GM23338 (cell line): ENCODE results near the gene RPS6KA1. TPM values are rescaled to one million over a fixed set of nuclear protein-coding genes. Genes with fewer than 3 reads are reported as not detected.

Experiments
- ATAC-seq: fragments of 200-7000 bp; cut with Tn5 transposase; 3 replicates; pipeline ENCODE4 v1.9.1; 2020
- DNase-seq: peaks from one replicate; pipeline ENCODE4 v3.0.0-alpha.2; 2015; ENCODE audit warnings: low spot score
- H2AFZ ChIP-seq: fragments of 200-600 bp; sonication (generic); 2 replicates; pipeline ENCODE4 v1.8.0; 2016; ENCODE audit warnings: antibody characterized with exemption, mild to moderate bottlenecking, moderate library complexity
- H3F3A ChIP-seq: fragments of 200-600 bp; sonication (generic); replicated peaks from 2 replicates; pipeline ENCODE4 v1.8.0; 2017; ENCODE audit warnings: antibody characterized with exemption, mixed run types, low read depth
- H3K27ac ChIP-seq: fragments of 200-600 bp; sonication (generic); 2 replicates; pipeline ENCODE4 v1.6.1; 2016; ENCODE audit warnings: low read depth
- H3K27me3 ChIP-seq: fragments of 200-600 bp; sonication (generic); 2 replicates; pipeline ENCODE4 v1.8.0; 2016; ENCODE audit warnings: mild to moderate bottlenecking, mixed run types, moderate library complexity; ENCODE audit not compliant: insufficient read depth
- H3K36me3 ChIP-seq: fragments of 200-600 bp; sonication (generic); 2 replicates; pipeline ENCODE4 v1.8.0; 2016; ENCODE audit warnings: mild to moderate bottlenecking; ENCODE audit not compliant: insufficient read depth
- H3K4me1 ChIP-seq: fragments of 200-600 bp; sonication (generic); 2 replicates; pipeline ENCODE4 v1.8.0; 2016; ENCODE audit warnings: mild to moderate bottlenecking, moderate library complexity; ENCODE audit not compliant: insufficient read depth
- H3K4me2 ChIP-seq: fragments of 200-600 bp; sonication (generic); 2 replicates; pipeline ENCODE4 v1.7.1; 2017; ENCODE audit warnings: mixed run types
- H3K4me3 ChIP-seq: fragments of 200-600 bp; sonication (generic); 2 replicates; pipeline ENCODE4 v1.6.1; 2016; ENCODE audit warnings: mixed run types
- H3K79me2 ChIP-seq: fragments of 200-600 bp; sonication (generic); replicated peaks from 2 replicates; pipeline ENCODE4 v1.8.0; 2017; ENCODE audit warnings: mild to moderate bottlenecking; ENCODE audit not compliant: insufficient read depth
- H3K9me2 ChIP-seq: fragments of 200-600 bp; sonication (generic); 2 replicates; pipeline ENCODE4 v1.8.0; 2017; ENCODE audit not compliant: insufficient read depth
- H4K20me1 ChIP-seq: fragments of 200-600 bp; sonication (generic); replicated peaks from 2 replicates; pipeline ENCODE4 v1.8.0; 2017; ENCODE audit warnings: mild to moderate bottlenecking; ENCODE audit not compliant: insufficient read depth
- H3K27ac Mint-ChIP-seq: 2 replicates; pipeline ENCODE4 v1.8.0; 2020; ENCODE audit warnings: inconsistent platforms, mild to moderate bottlenecking, moderate library complexity, mixed read lengths
- H3K27me3 Mint-ChIP-seq: 3 replicates; pipeline ENCODE4 v1.8.0; 2022; ENCODE audit warnings: low read depth, mild to moderate bottlenecking, moderate library complexity, mixed read lengths, inconsistent platforms; ENCODE audit not compliant: insufficient read depth, poor library complexity
- H3K36me3 Mint-ChIP-seq: 3 replicates; pipeline ENCODE4 v1.8.0; 2021; ENCODE audit warnings: low read depth, mild to moderate bottlenecking, inconsistent platforms, moderate library complexity, mixed read lengths
- H3K4me1 Mint-ChIP-seq: 3 replicates; pipeline ENCODE4 v1.8.0; 2020; ENCODE audit warnings: mild to moderate bottlenecking, inconsistent platforms, mixed read lengths
- H3K4me3 Mint-ChIP-seq: 3 replicates; pipeline ENCODE4 v1.8.0; 2021; ENCODE audit warnings: moderate library complexity, mild to moderate bottlenecking, inconsistent platforms, mixed read lengths
- H3K9me3 Mint-ChIP-seq: 3 replicates; pipeline ENCODE4 v1.8.0; 2020; ENCODE audit warnings: moderate library complexity, mild to moderate bottlenecking, inconsistent platforms, mixed read lengths
- CREB1 ChIP-seq: fragments of 250-450 bp; sonication (Bioruptor Pico); IDR thresholded peaks from 2 replicates; pipeline ENCODE4 v1.5.0; 2020; ENCODE audit warnings: low read depth, mild to moderate bottlenecking, moderate library complexity
- ETS1 ChIP-seq: IDR thresholded peaks from 2 replicates; pipeline ENCODE4 v1.6.1; 2016; ENCODE audit warnings: antibody characterized with exemption
- EZH2 ChIP-seq: fragments of 200-600 bp; sonication (generic); IDR thresholded peaks from one replicate; pipeline ENCODE4 v1.8.0; 2017; ENCODE audit warnings: antibody characterized with exemption, mild to moderate bottlenecking, low read depth; ENCODE audit not compliant: unreplicated experiment
- EZH2phosphoT487 ChIP-seq: fragments of 200-600 bp; sonication (generic); IDR thresholded peaks from one replicate; pipeline ENCODE4 v1.8.1; 2018; ENCODE audit warnings: antibody characterized with exemption; ENCODE audit not compliant: unreplicated experiment
- JUNB ChIP-seq: IDR thresholded peaks from one replicate; pipeline ENCODE4 v1.6.1; 2016; ENCODE audit warnings: antibody characterized with exemption; ENCODE audit not compliant: unreplicated experiment
- STAT1 ChIP-seq: IDR thresholded peaks from one replicate; pipeline ENCODE4 v1.6.1; 2016; ENCODE audit warnings: antibody characterized with exemption; ENCODE audit not compliant: unreplicated experiment
- ZNF114 ChIP-seq: fragments of 250-450 bp; sonication (Bioruptor Pico); IDR thresholded peaks from 2 replicates; pipeline ENCODE4 v1.5.0; 2020; ENCODE audit warnings: mild to moderate bottlenecking, moderate library complexity
- ZNF331 ChIP-seq: fragments of 250-450 bp; sonication (Bioruptor Pico); IDR thresholded peaks from 2 replicates; pipeline ENCODE4 v1.5.0; 2020; ENCODE audit warnings: low read depth, mild to moderate bottlenecking, moderate library complexity
- polyA plus RNA-seq: library from polyadenylated mRNA; unstranded; fragments of >200 nt; fragmentation: Nextera tagmentation; extraction: Ambion mirVana; gene quantifications from 2 replicates; pipeline ENCODE4 v1.2.1, GENCODE V29; 2016
- total RNA-seq: library from RNA; depleted of rRNA; stranded (reverse); fragments of >200 nt; shearing (Covaris generic); gene quantifications from 2 replicates; pipeline ENCODE4 v1.2.3, GENCODE V29; 2014
- TF ChIP-seq, protein P1 (sequence below): IDR thresholded peaks from one replicate; pipeline ENCODE4 v1.6.1; 2018; ENCODE audit warnings: antibody characterized with exemption; ENCODE audit not compliant: unreplicated experiment

Gene RPS6KA1
- total and polyA plus RNA-seq, 2 experiments from 2014 or later: 28.3 to 68.6 TPM

GRCh38 chr1:26535201-26535600 is 5.6 kb downstream of the RPS6KA1 start (continued):
- no peak for TF ChIP-seq STAT1
- TF ChIP-seq EZH2phosphoT487: no peak

DNA sequence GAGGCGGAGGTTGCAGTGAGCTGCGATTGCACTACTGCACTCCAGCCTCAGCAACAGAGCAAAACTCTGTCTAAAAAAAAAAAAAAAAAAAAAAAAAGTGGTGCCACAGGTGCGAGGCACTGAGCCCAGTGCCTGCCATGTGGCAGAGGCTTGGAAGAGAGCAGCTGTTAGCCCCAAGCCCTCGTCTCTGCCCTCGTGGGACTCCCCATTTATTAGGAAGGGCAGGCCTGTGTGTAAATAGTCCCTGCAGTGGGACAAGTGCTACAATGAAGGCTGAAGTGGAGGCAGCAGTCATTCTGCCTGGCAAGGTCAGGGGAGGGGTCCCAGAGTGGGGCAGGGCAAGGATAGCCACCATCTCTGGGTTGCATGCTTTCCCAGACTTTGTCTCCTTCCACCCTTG is 6.5 kb downstream of the RPS6KA1 start:
- H3K4me3 Mint-ChIP-seq: no peak overlapping the region
- H3K4me3 ChIP-seq: no peak overlapping the region
- H3K27ac Mint-ChIP-seq: no peak overlapping the region
- no peaks in the 10 kb centered on the region for H3K36me3 ChIP-seq
- no peaks in the 10 kb centered on the region for H3K9me3 Mint-ChIP-seq
- no peak overlapping the region for H3K27ac ChIP-seq
- DNase-seq (no peak), ATAC-seq (no peak)
- no peaks in the 10 kb centered on the region for H3K27me3 ChIP-seq
- H4K20me1 ChIP-seq: peaks cover 22% of the 10 kb centered on the region
- H3K9me2 ChIP-seq: no peaks in the 10 kb centered on the region
- H3K4me2 ChIP-seq: no peak overlapping the region
- H3K36me3 Mint-ChIP-seq: 0 out of 3 replicates have a peak, but pooled peaks cover 4% of the 10 kb centered on the region
- peaks cover 34% of the 10 kb centered on the region for H3K79me2 ChIP-seq
- H3K4me1 ChIP-seq: peaks cover 10% of the 10 kb centered on the region
- no peak overlapping the region for H2AFZ ChIP-seq
- H3K4me1 Mint-ChIP-seq: peaks cover 20% of the 10 kb centered on the region; the same call in 2 of the 3 replicates
- TF ChIP-seq, protein P1, sequence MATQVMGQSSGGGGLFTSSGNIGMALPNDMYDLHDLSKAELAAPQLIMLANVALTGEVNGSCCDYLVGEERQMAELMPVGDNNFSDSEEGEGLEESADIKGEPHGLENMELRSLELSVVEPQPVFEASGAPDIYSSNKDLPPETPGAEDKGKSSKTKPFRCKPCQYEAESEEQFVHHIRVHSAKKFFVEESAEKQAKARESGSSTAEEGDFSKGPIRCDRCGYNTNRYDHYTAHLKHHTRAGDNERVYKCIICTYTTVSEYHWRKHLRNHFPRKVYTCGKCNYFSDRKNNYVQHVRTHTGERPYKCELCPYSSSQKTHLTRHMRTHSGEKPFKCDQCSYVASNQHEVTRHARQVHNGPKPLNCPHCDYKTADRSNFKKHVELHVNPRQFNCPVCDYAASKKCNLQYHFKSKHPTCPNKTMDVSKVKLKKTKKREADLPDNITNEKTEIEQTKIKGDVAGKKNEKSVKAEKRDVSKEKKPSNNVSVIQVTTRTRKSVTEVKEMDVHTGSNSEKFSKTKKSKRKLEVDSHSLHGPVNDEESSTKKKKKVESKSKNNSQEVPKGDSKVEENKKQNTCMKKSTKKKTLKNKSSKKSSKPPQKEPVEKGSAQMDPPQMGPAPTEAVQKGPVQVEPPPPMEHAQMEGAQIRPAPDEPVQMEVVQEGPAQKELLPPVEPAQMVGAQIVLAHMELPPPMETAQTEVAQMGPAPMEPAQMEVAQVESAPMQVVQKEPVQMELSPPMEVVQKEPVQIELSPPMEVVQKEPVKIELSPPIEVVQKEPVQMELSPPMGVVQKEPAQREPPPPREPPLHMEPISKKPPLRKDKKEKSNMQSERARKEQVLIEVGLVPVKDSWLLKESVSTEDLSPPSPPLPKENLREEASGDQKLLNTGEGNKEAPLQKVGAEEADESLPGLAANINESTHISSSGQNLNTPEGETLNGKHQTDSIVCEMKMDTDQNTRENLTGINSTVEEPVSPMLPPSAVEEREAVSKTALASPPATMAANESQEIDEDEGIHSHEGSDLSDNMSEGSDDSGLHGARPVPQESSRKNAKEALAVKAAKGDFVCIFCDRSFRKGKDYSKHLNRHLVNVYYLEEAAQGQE: no peak
- TF ChIP-seq EZH2phosphoT487 (no peak), ZNF114 (CRISPR knock-in tag) (no peak), CREB1 (CRISPR knock-in tag) (no peak), EZH2 (no peak), JUNB (no peak), ZNF331 (CRISPR knock-in tag) (no peak), STAT1 (no peak), ETS1 (no peak)
- H3K27me3 Mint-ChIP-seq: no peaks in the 10 kb centered on the region
- 0 out of 2 replicates have a peak, but pooled peaks cover 3% of the 10 kb centered on the region for H3F3A ChIP-seq

- no peaks in the 10 kb centered on the region for H3K36me3 ChIP-seq
- 0 out of 2 replicates have a peak, but pooled peaks cover 1% of the 10 kb centered on the region for H3F3A ChIP-seq
- DNase-seq: no peak
- no peak overlapping the region for H3K27ac ChIP-seq
- no peaks in the 10 kb centered on the region for H3K27me3 ChIP-seq
- Mint-ChIP-seq H3K4me3 (no peak overlapping the region), H3K4me1 (peaks cover 16% of the 10 kb centered on the region; the same call in 2 of the 3 replicates), H3K36me3 (0 out of 3 replicates have a peak, but pooled peaks cover 4% of the 10 kb centered on the region), H3K27me3 (no peaks in the 10 kb centered on the region), H3K9me3 (no peaks in the 10 kb centered on the region), H3K27ac (no peak overlapping the region)
- peaks cover 11% of the 10 kb centered on the region for H3K4me1 ChIP-seq
- no peak for TF ChIP-seq STAT1
- no peak overlapping the region for H2AFZ ChIP-seq
- H3K4me3 ChIP-seq: no peak overlapping the region
- no peak for ATAC-seq
- peaks cover 34% of the 10 kb centered on the region for H3K79me2 ChIP-seq
- no peak overlapping the region for H3K4me2 ChIP-seq
- H4K20me1 ChIP-seq: peaks cover 22% of the 10 kb centered on the region
- no peaks in the 10 kb centered on the region for H3K9me2 ChIP-seq
These were observed 7.0 kb downstream of the RPS6KA1 start for GRCh38 chr1:26536521-26536920.
